ENCODE measurements around the gene AVP. TPM values are rescaled to one million over a fixed set of nuclear protein-coding genes. Genes with fewer than 3 reads are reported as not detected.

Gene AVP
- total and polyA plus RNA-seq, 9 of the 15 experiments (the other 6 are each of a cell fraction or from before 2014, with no cell fraction given): not detected

DNA sequence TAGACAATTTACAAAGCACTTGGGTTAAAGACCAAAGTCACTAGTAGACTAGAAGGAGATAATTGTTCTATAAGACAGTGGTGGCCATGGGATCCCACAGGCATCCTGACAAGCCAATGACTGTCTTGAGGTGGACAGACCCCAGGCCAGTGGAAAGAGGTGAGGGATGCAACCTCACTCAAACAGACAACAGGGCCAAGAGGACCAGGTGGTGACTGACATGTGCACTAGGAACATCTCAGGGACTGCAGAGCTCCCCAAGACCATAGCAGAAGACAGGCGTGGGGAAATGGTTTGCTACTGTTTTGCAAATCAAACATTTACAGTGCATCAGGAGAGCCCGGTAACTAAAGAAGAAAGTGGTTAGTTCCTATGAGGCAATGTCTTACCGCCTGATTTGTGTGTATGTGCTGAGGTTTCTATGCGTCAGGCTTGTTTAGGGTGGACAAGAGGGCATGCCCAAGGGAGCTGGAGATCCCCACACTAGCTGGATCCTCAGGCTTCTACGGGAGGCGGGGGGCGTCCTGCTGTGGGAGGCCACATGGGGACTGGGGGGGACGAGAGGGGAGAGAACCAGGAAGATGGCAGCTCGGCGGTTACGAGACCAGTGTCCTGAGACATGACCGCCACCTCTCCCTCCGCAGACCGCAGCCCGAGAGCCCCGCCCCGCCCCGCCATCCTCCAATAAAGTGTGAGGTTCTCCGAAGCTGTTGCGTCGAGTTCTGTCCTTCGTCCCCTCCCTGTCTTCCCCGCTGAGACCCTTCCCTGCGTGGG lies 39.3 kb downstream of the AVP start (continued):
- TF ChIP-seq, protein P1, sequence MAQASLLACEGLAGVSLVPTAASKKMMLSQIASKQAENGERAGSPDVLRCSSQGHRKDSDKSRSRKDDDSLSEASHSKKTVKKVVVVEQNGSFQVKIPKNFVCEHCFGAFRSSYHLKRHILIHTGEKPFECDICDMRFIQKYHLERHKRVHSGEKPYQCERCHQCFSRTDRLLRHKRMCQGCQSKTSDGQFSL (CRISPR knock-in tag; IDR thresholded peaks at IDR 0.05): peak; percentile 58; the same call in 1 of the 2 replicates
- TF ChIP-seq, protein P1 (tag; IDR thresholded peaks at IDR 0.05): no peak
- TF ChIP-seq ESRRA (IDR thresholded peaks at IDR 0.05; ENCODE audit: borderline replicate concordance, low read depth): peak; percentile 18; the same call in 1 of the 2 replicates
- TF ChIP-seq SNAPC5 (CRISPR knock-in tag; IDR thresholded peaks at IDR 0.05): no peak
- no peak for TF ChIP-seq NR2C1 (IDR thresholded peaks at IDR 0.05)
- no peak for TF ChIP-seq NR2C1 (tag; IDR thresholded peaks at IDR 0.05)

DNA sequence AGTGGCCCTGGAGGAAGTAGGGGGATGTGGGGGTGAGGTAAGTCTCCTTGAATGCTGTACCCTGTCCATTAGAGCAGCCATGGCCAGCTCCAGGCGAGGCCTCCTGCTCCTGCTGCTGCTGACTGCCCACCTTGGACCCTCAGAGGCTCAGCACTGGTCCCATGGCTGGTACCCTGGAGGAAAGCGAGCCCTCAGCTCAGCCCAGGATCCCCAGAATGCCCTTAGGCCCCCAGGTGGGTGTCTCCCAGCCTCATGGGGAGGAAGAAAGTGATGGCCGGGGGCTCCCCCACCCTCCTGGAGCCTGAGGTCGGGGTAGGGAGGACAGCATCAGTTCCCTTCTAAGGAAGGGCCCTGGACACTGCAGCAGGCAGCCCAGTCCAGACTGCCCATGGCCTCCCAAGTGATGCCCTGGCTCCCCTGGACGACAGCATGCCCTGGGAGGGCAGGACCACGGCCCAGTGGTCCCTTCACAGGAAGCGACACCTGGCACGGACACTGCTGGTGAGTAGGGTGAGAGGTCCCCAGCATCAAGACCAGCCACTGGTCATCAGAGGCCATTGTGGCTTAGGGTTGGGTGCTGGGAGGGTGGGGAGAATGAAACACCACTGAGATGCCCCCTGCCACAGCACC lies 40.1 kb downstream of the AVP start:
- ATAC-seq: no peak
- no peak for FAIRE-seq
- no peak overlapping the region for H2AFZ ChIP-seq (ENCODE audit: low read depth, low read length)
- peak; percentile 51; the same call in 1 of the 2 replicates for TF ChIP-seq POLR2G (IDR thresholded peaks at IDR 0.05; ENCODE audit: low read depth, low read length)
- TF ChIP-seq FOXM1 (IDR thresholded peaks at IDR 0.05; ENCODE audit: low read depth): no peak
- TF ChIP-seq FOXM1 (CRISPR knock-in tag; IDR thresholded peaks at IDR 0.05; ENCODE audit: low read depth): no peak
- ChIA-PET POLR2A (interaction anchor here (0.9 to 1.0 kb wide), 2 partner anchors 15 to 33 kb away, joined by 4 read pairs; no protein-coding TSS in a partner anchor), CTCF (ENCODE audit: low intra/inter-chr PET ratio) (no interaction called here)
- peaks cover 36% of the 10 kb centered on the region; the same call in 2 of the 3 replicates for H3K36me3 ChIP-seq (ENCODE audit: control insufficient read depth, insufficient read depth, low read length)
- H4K20me1 ChIP-seq (replicated peaks; ENCODE audit: control insufficient read depth, insufficient read depth, low read length): no peaks in the 10 kb centered on the region
- no peak for DNase-seq (ENCODE audit: extremely low read depth in 1 of 4, low spot score in 3 of 4)
- BruUV-seq (replicated peaks): no TSS peak
- peak overlapping the region in 1 of 2 experiments; percentile 26; a peak in 1 of 4 replicates for H3K9ac ChIP-seq (ENCODE audit: insufficient read depth in 1 of 2, low read depth in 2 of 2, low read length in 2 of 2)
- H3K4me2 ChIP-seq (ENCODE audit: insufficient read depth, low read length): no peak overlapping the region
- no peaks in the 10 kb centered on the region for H3K27me3 ChIP-seq (ENCODE audit: control insufficient read depth in 2 of 2, insufficient read depth in 2 of 2, low read length in 2 of 2)
- peaks cover 18 to 29% of the 10 kb centered on the region in 2 experiments; a peak in 4 of 5 replicates for H3K4me1 ChIP-seq (replicated peaks in 1 of 2; ENCODE audit: control insufficient read depth in 2 of 2, insufficient read depth in 2 of 2, low read length in 2 of 2)
- H3K79me2 ChIP-seq (ENCODE audit: control insufficient read depth, insufficient read depth, low read length): peaks cover 22% of the 10 kb centered on the region
- 78% methylated on average over 5 of the region's 8 CpGs for WGBS (ENCODE audit: insufficient coverage, low coverage, missing lambda C conversion rate)
- no peaks in the 10 kb centered on the region for H3K9me3 ChIP-seq (replicated peaks; ENCODE audit: control insufficient read depth, insufficient read depth, low read depth, low read length)
- in situ Hi-C loops (cut with MboI) (no loop called here), intact Hi-C loops (cut with micrococcal nuclease) (no loop called here)
- H3K27ac ChIP-seq (ENCODE audit: extremely low read depth, low read depth, low read length): peak overlapping the region; percentile 86; the same call in 1 of the 3 replicates
- no peaks in the 10 kb centered on the region for H3K9me1 ChIP-seq (ENCODE audit: control insufficient read depth, insufficient read depth, low read length)
- H3K4me3 ChIP-seq: no peak overlapping the region

Data from K562 (cell line).